ENCODE data around the gene YIPF2. TPM values are rescaled to one million over a fixed set of nuclear protein-coding genes. Genes with fewer than 3 reads are reported as not detected.
"Not testable (repeated sequence)": the region's sequence is repeated elsewhere in the genome, so short reads cannot be mapped to it uniquely, and the experiment has no call there.

Gene YIPF2
- total RNA-seq, 1 donor from 2014 or later, result 51.3 TPM

GRCh38 chr19:10961073-10961860 lies 32.8 kb upstream of the YIPF2 start:
- Histone ChIP-seq H3K36me3 (no peaks in the 10 kb centered on the region), H3K9me3 (no peaks in the 10 kb centered on the region), H3K4me1 (peaks cover 22% of the 10 kb centered on the region), H3K27ac (peak overlapping the region; percentile 89), H3K4me3 (peak overlapping the region; percentile 85), H3K27me3 (no peaks in the 10 kb centered on the region)
- DNase-seq (peak; percentile 72), ATAC-seq (peak; percentile 57)
- TF ChIP-seq, protein P1, sequence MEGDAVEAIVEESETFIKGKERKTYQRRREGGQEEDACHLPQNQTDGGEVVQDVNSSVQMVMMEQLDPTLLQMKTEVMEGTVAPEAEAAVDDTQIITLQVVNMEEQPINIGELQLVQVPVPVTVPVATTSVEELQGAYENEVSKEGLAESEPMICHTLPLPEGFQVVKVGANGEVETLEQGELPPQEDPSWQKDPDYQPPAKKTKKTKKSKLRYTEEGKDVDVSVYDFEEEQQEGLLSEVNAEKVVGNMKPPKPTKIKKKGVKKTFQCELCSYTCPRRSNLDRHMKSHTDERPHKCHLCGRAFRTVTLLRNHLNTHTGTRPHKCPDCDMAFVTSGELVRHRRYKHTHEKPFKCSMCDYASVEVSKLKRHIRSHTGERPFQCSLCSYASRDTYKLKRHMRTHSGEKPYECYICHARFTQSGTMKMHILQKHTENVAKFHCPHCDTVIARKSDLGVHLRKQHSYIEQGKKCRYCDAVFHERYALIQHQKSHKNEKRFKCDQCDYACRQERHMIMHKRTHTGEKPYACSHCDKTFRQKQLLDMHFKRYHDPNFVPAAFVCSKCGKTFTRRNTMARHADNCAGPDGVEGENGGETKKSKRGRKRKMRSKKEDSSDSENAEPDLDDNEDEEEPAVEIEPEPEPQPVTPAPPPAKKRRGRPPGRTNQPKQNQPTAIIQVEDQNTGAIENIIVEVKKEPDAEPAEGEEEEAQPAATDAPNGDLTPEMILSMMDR (IDR thresholded peaks at IDR 0.05), result no peak
- intact Hi-C loops (cut with DNase I), result no loop called here

DNA sequence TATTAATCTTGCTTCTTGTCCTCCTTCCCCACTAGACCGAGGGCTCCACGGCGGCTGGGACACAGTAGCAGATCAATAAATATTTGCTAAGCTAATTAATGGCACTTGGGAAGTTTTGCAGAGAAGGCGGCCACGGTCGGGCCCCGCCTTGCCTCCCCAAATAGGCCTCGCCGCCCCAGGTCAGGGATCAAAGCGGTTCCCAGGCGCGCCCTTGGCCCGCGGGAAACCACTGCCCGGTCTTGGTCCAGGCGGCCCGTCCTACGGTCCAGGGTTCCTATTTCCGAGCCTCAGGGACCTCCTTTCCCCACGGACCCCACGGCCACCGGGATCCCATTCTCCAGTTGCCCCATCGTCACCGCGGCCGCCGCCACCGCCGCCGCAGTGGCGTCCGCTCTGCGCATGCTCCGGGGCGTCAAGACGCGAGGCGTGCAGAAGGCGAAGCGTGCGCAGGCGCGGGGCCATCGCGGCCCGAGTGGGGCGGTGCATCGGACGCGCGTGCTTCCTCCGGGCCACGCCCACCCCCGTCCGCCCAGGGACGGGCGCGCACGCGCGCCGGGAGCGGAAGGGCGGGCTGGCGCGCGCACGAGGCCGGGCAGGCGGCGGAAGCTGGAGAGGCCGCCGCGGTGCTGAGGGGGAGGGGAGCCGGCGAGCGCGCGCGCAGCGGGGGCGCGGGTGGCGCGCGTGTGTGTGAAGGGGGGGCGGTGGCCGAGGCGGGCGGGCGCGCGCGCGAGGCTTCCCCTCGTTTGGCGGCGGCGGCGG lies 32.1 kb upstream of the YIPF2 start, which contains the start of gene SMARCA4:
Gene SMARCA4, plus strand, starts transcription at position 717 of the 759 bp plus-strand sequence. CDS start 23,122 bp downstream, outside the sequence.
- peak within 1 kb of the TSS; percentile 97 for H3K27ac ChIP-seq
- intact Hi-C loops (cut with DNase I), result no loop called here
- ATAC-seq, result peak; percentile 97
- TF ChIP-seq, protein P1 (IDR thresholded peaks at IDR 0.05), result no peak
- H3K27me3 ChIP-seq, result no peaks in the 10 kb centered on the region
- no peaks in the 10 kb centered on the region for H3K36me3 ChIP-seq
- H3K4me3 ChIP-seq, result peak within 1 kb of the TSS; percentile 85
- peak; percentile 99 for DNase-seq
- H3K4me1 ChIP-seq, result peaks cover 22% of the 10 kb centered on the region
- H3K9me3 ChIP-seq, result no peaks in the 10 kb centered on the region

DNA sequence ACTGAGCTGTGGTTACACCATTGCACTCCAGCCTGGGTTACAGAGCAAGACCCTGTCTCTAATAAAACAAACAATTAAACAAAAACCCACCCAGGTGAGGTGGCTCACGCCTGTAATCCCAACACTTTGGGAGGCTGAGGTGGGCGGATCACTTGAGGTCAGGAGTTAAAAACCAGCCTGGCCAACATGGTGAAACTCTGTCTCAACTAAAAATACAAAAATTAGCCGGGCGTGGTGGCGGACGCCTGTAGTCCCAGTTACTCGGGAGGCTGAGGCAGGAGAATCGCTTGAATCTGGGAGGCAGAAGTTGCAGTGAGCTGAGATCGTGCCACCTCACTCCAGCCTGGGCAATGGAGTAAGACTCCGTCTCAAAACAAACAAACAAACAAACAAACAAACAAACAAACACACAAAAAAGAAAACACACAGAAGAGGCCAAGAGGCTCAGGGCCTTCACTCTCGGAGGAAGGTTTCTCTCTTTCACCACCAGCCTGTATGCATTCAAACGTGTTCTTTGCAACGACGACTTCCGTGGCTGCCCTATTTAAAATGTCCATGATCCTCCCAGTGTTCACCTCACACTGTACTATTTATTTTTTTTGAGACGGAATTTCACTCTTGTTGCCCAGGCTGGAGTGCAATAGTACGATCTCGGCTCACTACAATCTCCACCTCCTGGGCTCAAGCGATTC lies 31.0 kb upstream of the YIPF2 start:
- DNase-seq; H3K36me3 ChIP-seq; H3K9me3 ChIP-seq; intact Hi-C loops (cut with DNase I); H3K27me3 ChIP-seq; ATAC-seq: not testable (repeated sequence)
- H3K27ac ChIP-seq, result peak overlapping the region; percentile 97
- peak overlapping the region; percentile 70 for H3K4me3 ChIP-seq
- H3K4me1 ChIP-seq, result peaks cover 18% of the 10 kb centered on the region

GRCh38 chr19:10952809-10953208 lies 24.4 kb upstream of the YIPF2 start:
- Histone ChIP-seq H3K9me3 (no peaks in the 10 kb centered on the region), H3K4me3 (no peak overlapping the region), H3K27me3 (no peaks in the 10 kb centered on the region), H3K27ac (no peak overlapping the region), H3K36me3 (no peaks in the 10 kb centered on the region), H3K4me1 (no peaks in the 10 kb centered on the region)
- intact Hi-C loops (cut with DNase I), result no loop called here
- TF ChIP-seq, protein P1 (IDR thresholded peaks at IDR 0.05), result no peak
- ATAC-seq (no peak), DNase-seq (no peak)

DNA sequence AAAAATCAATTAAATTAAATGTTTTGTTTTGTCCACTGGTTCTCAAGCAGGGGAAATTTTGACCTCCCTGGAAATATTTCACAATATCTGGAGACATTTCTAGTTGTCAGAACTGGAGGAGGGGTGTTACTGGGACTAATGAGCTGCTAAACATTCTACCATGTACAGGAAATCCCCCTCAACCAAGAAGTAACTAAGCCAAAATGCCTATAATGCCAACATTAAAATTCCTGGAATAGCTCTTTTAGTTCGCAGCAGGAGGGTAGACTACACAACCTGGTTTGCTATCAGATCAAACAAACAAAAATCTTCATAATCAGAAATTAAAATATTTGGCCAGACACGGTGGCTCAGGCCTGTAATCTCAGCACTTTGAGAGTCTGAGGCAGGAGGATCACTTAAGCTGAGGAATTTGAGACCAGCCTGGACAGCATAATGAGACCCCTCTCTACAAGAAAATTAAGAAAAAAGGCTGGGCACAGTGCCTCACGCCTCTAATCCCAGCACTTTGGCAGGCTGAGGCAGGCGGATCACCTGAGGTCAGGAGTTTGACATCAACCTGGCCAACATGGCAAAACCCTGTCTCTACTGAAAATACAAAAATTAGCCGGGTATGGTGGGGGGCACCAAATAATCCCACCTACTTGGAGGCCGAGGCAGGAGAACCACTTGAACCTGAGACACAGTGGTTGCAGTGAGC lies 18.7 kb upstream of the YIPF2 start:
- Histone ChIP-seq H3K27ac (peak overlapping the region; percentile 59), H3K27me3 (no peaks in the 10 kb centered on the region), H3K4me3 (no peak overlapping the region), H3K4me1 (peaks cover 7% of the 10 kb centered on the region), H3K9me3 (no peaks in the 10 kb centered on the region), H3K36me3 (no peaks in the 10 kb centered on the region)
- DNase-seq (no peak), ATAC-seq (peak; percentile 33)
- intact Hi-C loops (cut with DNase I), result no loop called here
- TF ChIP-seq, protein P1 (IDR thresholded peaks at IDR 0.05), result no peak
